Measurements from ENCODE around the gene ATP9B. TPM values are rescaled to one million over a fixed set of nuclear protein-coding genes. Genes with fewer than 3 reads are reported as not detected.

Gene ATP9B
- total and polyA plus RNA-seq, 10 of the 15 experiments (the other 5 are each of a cell fraction or from before 2014, with no cell fraction given) = 0.74 to 20.7 (median 12.9) TPM

DNA sequence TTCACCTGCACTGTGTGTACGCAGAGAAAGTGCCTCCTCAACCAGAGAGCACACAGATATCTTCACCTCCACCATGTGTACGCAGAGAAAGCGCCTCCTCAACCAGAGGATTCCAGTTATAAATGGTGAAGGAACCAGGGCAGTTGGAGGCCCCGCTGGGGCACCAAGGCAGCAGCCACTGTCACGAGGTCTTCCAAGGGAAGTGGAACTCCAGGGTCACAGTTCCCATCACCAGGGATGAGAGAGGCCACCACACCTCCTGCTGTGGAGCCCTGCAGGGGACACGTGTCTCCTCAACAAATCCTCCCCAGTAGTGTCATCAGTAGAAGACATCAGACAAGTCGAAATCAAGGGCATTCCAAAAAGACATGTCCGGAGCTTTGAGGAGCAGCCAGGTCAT lies 298.3 kb downstream of the ATP9B start:
- SMC1A ChIA-PET (ENCODE audit: uncharacterized antibody, unreplicated experiment) = no interaction called here
- intact Hi-C loops (cut with micrococcal nuclease; ENCODE audit: unreplicated experiment) (no loop called here), in situ Hi-C loops (cut with MboI) (no loop called here)
- H2AFZ ChIP-seq (ENCODE audit: control insufficient read depth, low read depth, low read length) = no peak overlapping the region
- no TSS peak for BruUV-seq (replicated peaks)
- POLR2A ChIA-PET = no interaction called here
- DNase-seq (ENCODE audit: low read depth, low spot score) = no peak
- ATAC-seq = no peak
- TF ChIP-seq NFXL1 (IDR thresholded peaks at IDR 0.05; ENCODE audit: borderline replicate concordance) (no peak), BMI1 (IDR thresholded peaks at IDR 0.05; ENCODE audit: borderline replicate concordance) (no peak), BHLHE40 (IDR thresholded peaks at IDR 0.05; ENCODE audit: borderline replicate concordance in 1 of 2, low read depth in 2 of 2, low read length in 1 of 2) (no peak), NRF1 (conservative IDR thresholded peaks at IDR 0.05; ENCODE audit: low read depth, low read length) (no peak), FOXM1 (IDR thresholded peaks at IDR 0.05; ENCODE audit: low read depth, low read length) (no peak), NR2F1 (conservative IDR thresholded peaks at IDR 0.05) (no peak), RUNX3 (IDR thresholded peaks at IDR 0.05; ENCODE audit: low read length) (no peak), ZNF384 (IDR thresholded peaks at IDR 0.05; ENCODE audit: borderline replicate concordance, low read depth, low read length) (no peak)
- TF ChIP-seq, protein P1, sequence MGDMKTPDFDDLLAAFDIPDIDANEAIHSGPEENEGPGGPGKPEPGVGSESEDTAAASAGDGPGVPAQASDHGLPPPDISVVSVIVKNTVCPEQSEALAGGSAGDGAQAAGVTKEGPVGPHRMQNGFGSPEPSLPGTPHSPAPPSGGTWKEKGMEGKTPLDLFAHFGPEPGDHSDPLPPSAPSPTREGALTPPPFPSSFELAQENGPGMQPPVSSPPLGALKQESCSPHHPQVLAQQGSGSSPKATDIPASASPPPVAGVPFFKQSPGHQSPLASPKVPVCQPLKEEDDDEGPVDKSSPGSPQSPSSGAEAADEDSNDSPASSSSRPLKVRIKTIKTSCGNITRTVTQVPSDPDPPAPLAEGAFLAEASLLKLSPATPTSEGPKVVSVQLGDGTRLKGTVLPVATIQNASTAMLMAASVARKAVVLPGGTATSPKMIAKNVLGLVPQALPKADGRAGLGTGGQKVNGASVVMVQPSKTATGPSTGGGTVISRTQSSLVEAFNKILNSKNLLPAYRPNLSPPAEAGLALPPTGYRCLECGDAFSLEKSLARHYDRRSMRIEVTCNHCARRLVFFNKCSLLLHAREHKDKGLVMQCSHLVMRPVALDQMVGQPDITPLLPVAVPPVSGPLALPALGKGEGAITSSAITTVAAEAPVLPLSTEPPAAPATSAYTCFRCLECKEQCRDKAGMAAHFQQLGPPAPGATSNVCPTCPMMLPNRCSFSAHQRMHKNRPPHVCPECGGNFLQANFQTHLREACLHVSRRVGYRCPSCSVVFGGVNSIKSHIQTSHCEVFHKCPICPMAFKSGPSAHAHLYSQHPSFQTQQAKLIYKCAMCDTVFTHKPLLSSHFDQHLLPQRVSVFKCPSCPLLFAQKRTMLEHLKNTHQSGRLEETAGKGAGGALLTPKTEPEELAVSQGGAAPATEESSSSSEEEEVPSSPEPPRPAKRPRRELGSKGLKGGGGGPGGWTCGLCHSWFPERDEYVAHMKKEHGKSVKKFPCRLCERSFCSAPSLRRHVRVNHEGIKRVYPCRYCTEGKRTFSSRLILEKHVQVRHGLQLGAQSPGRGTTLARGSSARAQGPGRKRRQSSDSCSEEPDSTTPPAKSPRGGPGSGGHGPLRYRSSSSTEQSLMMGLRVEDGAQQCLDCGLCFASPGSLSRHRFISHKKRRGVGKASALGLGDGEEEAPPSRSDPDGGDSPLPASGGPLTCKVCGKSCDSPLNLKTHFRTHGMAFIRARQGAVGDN (IDR thresholded peaks at IDR 0.05) = no peak
- TF ChIP-seq, protein P2, sequence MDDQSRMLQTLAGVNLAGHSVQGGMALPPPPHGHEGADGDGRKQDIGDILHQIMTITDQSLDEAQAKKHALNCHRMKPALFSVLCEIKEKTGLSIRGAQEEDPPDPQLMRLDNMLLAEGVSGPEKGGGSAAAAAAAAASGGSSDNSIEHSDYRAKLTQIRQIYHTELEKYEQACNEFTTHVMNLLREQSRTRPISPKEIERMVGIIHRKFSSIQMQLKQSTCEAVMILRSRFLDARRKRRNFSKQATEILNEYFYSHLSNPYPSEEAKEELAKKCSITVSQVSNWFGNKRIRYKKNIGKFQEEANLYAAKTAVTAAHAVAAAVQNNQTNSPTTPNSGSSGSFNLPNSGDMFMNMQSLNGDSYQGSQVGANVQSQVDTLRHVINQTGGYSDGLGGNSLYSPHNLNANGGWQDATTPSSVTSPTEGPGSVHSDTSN (IDR thresholded peaks at IDR 0.05; ENCODE audit: insufficient replicate concordance, low read depth, low read length) = no peak
- no peaks in the 10 kb centered on the region for H3K4me1 ChIP-seq (ENCODE audit: control insufficient read depth, insufficient read depth, low read length)
- RAD21 ChIA-PET (ENCODE audit: unreplicated experiment) = no interaction called here
- H4K20me1 ChIP-seq (ENCODE audit: control insufficient read depth, insufficient read depth) = no peaks in the 10 kb centered on the region
- no peak overlapping the region for H3K4me3 ChIP-seq
- WGBS (ENCODE audit: insufficient coverage, insufficient replicate concordance, low lambda C conversion rate, missing lambda C conversion rate) = 94% methylated on average over 7 of the region's 8 CpGs
- H3K27ac ChIP-seq (ENCODE audit: control insufficient read depth, insufficient read depth) = no peak overlapping the region
- no peaks in the 10 kb centered on the region for H3K27me3 ChIP-seq (replicated peaks in 1 of 2; ENCODE audit: control insufficient read depth in 2 of 2, insufficient read depth in 2 of 2, low read length in 1 of 2)
- no peak overlapping the region for H3K9ac ChIP-seq (ENCODE audit: control insufficient read depth, insufficient read depth, low read length)
- no peak for FAIRE-seq
- no peaks in the 10 kb centered on the region for H3K9me3 ChIP-seq (replicated peaks; ENCODE audit: control insufficient read depth, insufficient read depth, low read length)
- CTCF ChIA-PET = no interaction called here
- no peaks in the 10 kb centered on the region for H3K79me2 ChIP-seq (ENCODE audit: control insufficient read depth, insufficient read depth, low read length)
- no peak overlapping the region for H3K4me2 ChIP-seq (ENCODE audit: control insufficient read depth, insufficient read depth)
- no peaks in the 10 kb centered on the region; a peak in 2 of 4 replicates for H3K36me3 ChIP-seq (ENCODE audit: control insufficient read depth in 2 of 2, insufficient read depth in 2 of 2, low read length in 1 of 2)
